ENCODE data around the gene TTC9.

TTC9 gene

GRCh38 chr14:70704960-70705359 is 63.2 kb downstream of the TTC9 start:
- no peak for DNase-seq (ENCODE audit: low read depth)
- TF ChIP-seq CTCF (conservative IDR thresholded peaks at IDR 0.05; ENCODE audit: low read depth, low read length): no peak
- no peak overlapping the region for H3K4me3 ChIP-seq (ENCODE audit: low read depth, low read length)

GRCh38 chr14:70706177-70706576 is 64.5 kb downstream of the TTC9 start:
- H3K4me3 ChIP-seq (ENCODE audit: low read depth, low read length): no peak overlapping the region
- DNase-seq (ENCODE audit: low read depth): no peak

GRCh38 chr14:70707138-70708038 is 65.7 kb downstream of the TTC9 start:
- no peak overlapping the region for H3K4me3 ChIP-seq (ENCODE audit: low read depth, low read length)
- peak; percentile 89 for DNase-seq (ENCODE audit: low read depth)
- no peak for TF ChIP-seq CTCF (conservative IDR thresholded peaks at IDR 0.05; ENCODE audit: low read depth, low read length)

More at GRCh38 chr14:70706177-70706576, 64.5 kb downstream of the TTC9 start:
- TF ChIP-seq CTCF (conservative IDR thresholded peaks at IDR 0.05; ENCODE audit: low read depth, low read length): no peak

- no peak for TF ChIP-seq CTCF (conservative IDR thresholded peaks at IDR 0.05; ENCODE audit: low read depth, low read length)
Observed at GRCh38 chr14:70708717-70709570, 67.2 kb downstream of the TTC9 start.

GRCh38 chr14:70709726-70710382 is 68.1 kb downstream of the TTC9 start:
- no peak for DNase-seq (ENCODE audit: low read depth)
- TF ChIP-seq CTCF (conservative IDR thresholded peaks at IDR 0.05; ENCODE audit: low read depth, low read length): no peak
- H3K4me3 ChIP-seq (ENCODE audit: low read depth, low read length): no peak overlapping the region

More at GRCh38 chr14:70708717-70709570, 67.2 kb downstream of the TTC9 start:
- no peak for DNase-seq (ENCODE audit: low read depth)
- H3K4me3 ChIP-seq (ENCODE audit: low read depth, low read length): no peak overlapping the region

- no peak for TF ChIP-seq CTCF (conservative IDR thresholded peaks at IDR 0.05; ENCODE audit: low read depth, low read length)
- H3K4me3 ChIP-seq (ENCODE audit: low read depth, low read length): no peak overlapping the region
- DNase-seq (ENCODE audit: low read depth): no peak
Observed at GRCh38 chr14:70711451-70711850, 69.7 kb downstream of the TTC9 start.

All from choroid plexus epithelial cell (primary cell).